NCI-H2171 treated with DMSO at 0.1 percent for 48 hours (cell line): ENCODE data around the gene WDR64.
A peak's percentile ranks its signal among the peaks of the same experiment; 100 is the strongest.

Experiments used
- DNase-seq: peaks from one replicate; lab custom pipeline; 2025; lab: John Stamatoyannopoulos, UW

WDR64 gene

GRCh38 chr1:241838897-241839296 lies 186.8 kb downstream of the WDR64 start:
- DNase-seq: no peak

- no peak for DNase-seq
Measured at GRCh38 chr1:241839369-241839979, 187.4 kb downstream of the WDR64 start.

GRCh38 chr1:241840164-241840563 lies 188.1 kb downstream of the WDR64 start:
- no peak for DNase-seq

- no peak for DNase-seq
Measured at GRCh38 chr1:241841691-241842090, 189.6 kb downstream of the WDR64 start.

- no peak for DNase-seq
Measured at GRCh38 chr1:241842565-241842964, 190.5 kb downstream of the WDR64 start.

GRCh38 chr1:241844593-241844992 lies 192.5 kb downstream of the WDR64 start:
- DNase-seq: no peak

- no peak for DNase-seq
Measured at GRCh38 chr1:241846375-241846774, 194.3 kb downstream of the WDR64 start.

- DNase-seq: no peak
Measured at GRCh38 chr1:241846862-241847539, 194.9 kb downstream of the WDR64 start.

- DNase-seq: no peak
Measured at GRCh38 chr1:241847540-241847795, 195.4 kb downstream of the WDR64 start.

- DNase-seq: peak; percentile 89
Measured at GRCh38 chr1:241847796-241848685, 196.0 kb downstream of the WDR64 start, which contains the start of gene EXO1. Gene EXO1, plus strand, starts transcription at chr1:241848204. Its CDS starts 2,222 bp downstream, at chr1:241850426.

- no peak for DNase-seq
Measured at GRCh38 chr1:241848686-241849344, 196.7 kb downstream of the WDR64 start.

- DNase-seq: no peak
Measured at GRCh38 chr1:241849345-241849695, 197.2 kb downstream of the WDR64 start.
